ENCODE data around the gene CDH18.
A peak's percentile ranks its signal among the peaks of the same experiment; 100 is the strongest.

The CDH18 gene

DNA sequence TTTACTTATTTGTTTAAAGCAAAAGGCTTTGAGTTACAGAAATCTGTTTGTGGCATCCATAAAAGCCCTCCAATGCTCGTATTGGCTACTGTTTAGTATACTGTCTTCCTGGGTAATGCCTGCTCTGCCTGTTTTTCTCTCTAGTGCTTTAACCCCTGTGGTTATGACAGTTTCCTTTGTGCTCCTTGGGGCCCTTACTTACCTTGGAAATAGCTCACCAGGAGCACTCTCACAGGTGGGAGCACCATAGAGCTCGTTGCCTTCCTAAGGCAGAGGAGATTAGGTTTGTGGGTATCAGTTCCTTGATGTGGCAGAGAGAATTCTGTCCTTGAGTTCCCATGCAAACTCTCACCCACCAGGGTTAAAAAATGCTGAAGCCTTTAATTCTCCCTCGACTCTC, 242.8 kb downstream of the CDH18 start:
- H3K9ac ChIP-seq (ENCODE audit: low read length): no peak overlapping the region
- H3K27me3 ChIP-seq (ENCODE audit: low read length): no peaks in the 10 kb centered on the region
- TF ChIP-seq, protein P1, sequence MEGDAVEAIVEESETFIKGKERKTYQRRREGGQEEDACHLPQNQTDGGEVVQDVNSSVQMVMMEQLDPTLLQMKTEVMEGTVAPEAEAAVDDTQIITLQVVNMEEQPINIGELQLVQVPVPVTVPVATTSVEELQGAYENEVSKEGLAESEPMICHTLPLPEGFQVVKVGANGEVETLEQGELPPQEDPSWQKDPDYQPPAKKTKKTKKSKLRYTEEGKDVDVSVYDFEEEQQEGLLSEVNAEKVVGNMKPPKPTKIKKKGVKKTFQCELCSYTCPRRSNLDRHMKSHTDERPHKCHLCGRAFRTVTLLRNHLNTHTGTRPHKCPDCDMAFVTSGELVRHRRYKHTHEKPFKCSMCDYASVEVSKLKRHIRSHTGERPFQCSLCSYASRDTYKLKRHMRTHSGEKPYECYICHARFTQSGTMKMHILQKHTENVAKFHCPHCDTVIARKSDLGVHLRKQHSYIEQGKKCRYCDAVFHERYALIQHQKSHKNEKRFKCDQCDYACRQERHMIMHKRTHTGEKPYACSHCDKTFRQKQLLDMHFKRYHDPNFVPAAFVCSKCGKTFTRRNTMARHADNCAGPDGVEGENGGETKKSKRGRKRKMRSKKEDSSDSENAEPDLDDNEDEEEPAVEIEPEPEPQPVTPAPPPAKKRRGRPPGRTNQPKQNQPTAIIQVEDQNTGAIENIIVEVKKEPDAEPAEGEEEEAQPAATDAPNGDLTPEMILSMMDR (IDR thresholded peaks at IDR 0.05; ENCODE audit: insufficient read depth, low read length, poor library complexity, severe bottlenecking): no peak
- no peak for TF ChIP-seq EZH2phosphoT487 (conservative IDR thresholded peaks at IDR 0.05; ENCODE audit: low read length)
- peaks cover 4% of the 10 kb centered on the region; the same call in 1 of the 2 replicates for H3F3A ChIP-seq (ENCODE audit: insufficient read depth)
- H3K27ac ChIP-seq (ENCODE audit: low read depth, low read length): no peak overlapping the region
- H3K9me2 ChIP-seq (replicated peaks; ENCODE audit: insufficient read depth, low read length): 0 out of 2 replicates have a peak, but pooled peaks cover 2% of the 10 kb centered on the region
- H2AFZ ChIP-seq (ENCODE audit: low read depth, low read length, severe bottlenecking): peak overlapping the region; percentile 56
- no peaks in the 10 kb centered on the region for H3K79me2 ChIP-seq (ENCODE audit: insufficient read depth, low read length)
- no peaks in the 10 kb centered on the region for H3K36me3 ChIP-seq (ENCODE audit: low read length)
- no peaks in the 10 kb centered on the region for H4K20me1 ChIP-seq (ENCODE audit: low read depth, low read length)
- no peak overlapping the region for H3K4me3 ChIP-seq (ENCODE audit: insufficient read depth, low read length, poor library complexity, severe bottlenecking)
- no peaks in the 10 kb centered on the region for H3K9me3 ChIP-seq (ENCODE audit: insufficient read depth, low read length)
- no peak overlapping the region for H3K4me2 ChIP-seq (ENCODE audit: low read depth, low read length, poor library complexity, severe bottlenecking)

DNA sequence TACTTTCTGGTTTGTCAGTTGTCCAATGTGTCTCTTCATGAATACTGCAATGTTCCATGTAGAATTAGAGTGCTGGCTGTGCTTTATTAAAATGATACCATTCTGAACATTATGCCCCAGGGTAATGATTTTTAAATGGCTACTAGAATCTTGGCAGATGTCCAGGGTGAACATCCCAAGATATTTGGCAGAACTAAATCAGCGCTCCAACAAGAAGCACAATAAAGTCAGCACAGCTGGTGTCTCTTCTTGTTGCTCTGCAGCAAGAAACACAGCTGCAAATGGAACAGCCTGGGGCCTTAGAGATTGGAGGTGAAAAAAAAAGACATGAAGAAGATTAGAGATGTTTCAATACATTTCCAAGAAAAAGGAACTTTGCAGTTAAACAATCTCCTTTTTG, 248.3 kb downstream of the CDH18 start:
- no peaks in the 10 kb centered on the region for H3K79me2 ChIP-seq (ENCODE audit: insufficient read depth, low read length)
- no peaks in the 10 kb centered on the region for H4K20me1 ChIP-seq (ENCODE audit: low read depth, low read length)
- no peak overlapping the region for H3K4me3 ChIP-seq (ENCODE audit: insufficient read depth, low read length, poor library complexity, severe bottlenecking)
- H3K9me3 ChIP-seq (ENCODE audit: insufficient read depth, low read length): no peaks in the 10 kb centered on the region
- H3K27me3 ChIP-seq (ENCODE audit: low read length): no peaks in the 10 kb centered on the region
- H3K27ac ChIP-seq (ENCODE audit: low read depth, low read length): no peak overlapping the region
- H3K4me2 ChIP-seq (ENCODE audit: low read depth, low read length, poor library complexity, severe bottlenecking): no peak overlapping the region
- TF ChIP-seq, protein P1 (IDR thresholded peaks at IDR 0.05; ENCODE audit: insufficient read depth, low read length, poor library complexity, severe bottlenecking): no peak
- no peak for TF ChIP-seq EZH2phosphoT487 (conservative IDR thresholded peaks at IDR 0.05; ENCODE audit: low read length)
- H3F3A ChIP-seq (ENCODE audit: insufficient read depth): peaks cover 4% of the 10 kb centered on the region; the same call in 1 of the 2 replicates
- no peak overlapping the region for H2AFZ ChIP-seq (ENCODE audit: low read depth, low read length, severe bottlenecking)
- H3K9me2 ChIP-seq (replicated peaks; ENCODE audit: insufficient read depth, low read length): no peaks in the 10 kb centered on the region
- 0 out of 2 replicates have a peak, but pooled peaks cover 2% of the 10 kb centered on the region for H3K36me3 ChIP-seq (ENCODE audit: low read length)
- no peak overlapping the region for H3K9ac ChIP-seq (ENCODE audit: low read length)

DNA sequence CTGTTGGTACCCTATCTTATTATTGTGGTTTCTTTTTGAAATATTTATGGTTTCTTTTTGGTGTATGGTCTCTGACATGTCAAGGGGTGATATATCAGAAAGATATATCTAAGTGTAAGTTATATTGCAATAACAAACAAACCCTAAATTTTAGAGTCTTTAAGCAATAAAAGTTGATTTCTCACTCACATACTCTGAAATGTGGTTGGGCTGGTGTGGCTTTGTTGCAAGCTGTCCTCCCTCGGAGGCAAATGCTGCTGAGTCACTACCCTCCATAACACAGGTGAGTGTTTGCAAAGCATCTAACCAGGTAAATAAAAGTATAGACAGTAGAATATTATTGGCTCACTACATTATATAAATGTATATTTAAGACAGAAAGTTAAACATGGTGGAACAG, 253.2 kb downstream of the CDH18 start:
- H3K4me3 ChIP-seq (ENCODE audit: insufficient read depth, low read length, poor library complexity, severe bottlenecking): no peak overlapping the region
- no peak overlapping the region for H2AFZ ChIP-seq (ENCODE audit: low read depth, low read length, severe bottlenecking)
- H3K27ac ChIP-seq (ENCODE audit: low read depth, low read length): no peak overlapping the region
- no peak for TF ChIP-seq EZH2phosphoT487 (conservative IDR thresholded peaks at IDR 0.05; ENCODE audit: low read length)
- TF ChIP-seq, protein P1 (IDR thresholded peaks at IDR 0.05; ENCODE audit: insufficient read depth, low read length, poor library complexity, severe bottlenecking): no peak
- no peaks in the 10 kb centered on the region for H3F3A ChIP-seq (ENCODE audit: insufficient read depth)
- peaks cover 12% of the 10 kb centered on the region; the same call in 1 of the 2 replicates for H3K9me3 ChIP-seq (ENCODE audit: insufficient read depth, low read length)
- H3K79me2 ChIP-seq (ENCODE audit: insufficient read depth, low read length): no peaks in the 10 kb centered on the region
- H3K9me2 ChIP-seq (replicated peaks; ENCODE audit: insufficient read depth, low read length): no peaks in the 10 kb centered on the region
- no peak overlapping the region for H3K4me2 ChIP-seq (ENCODE audit: low read depth, low read length, poor library complexity, severe bottlenecking)
- no peaks in the 10 kb centered on the region for H3K27me3 ChIP-seq (ENCODE audit: low read length)
- H3K36me3 ChIP-seq (ENCODE audit: low read length): 0 out of 2 replicates have a peak, but pooled peaks cover 2% of the 10 kb centered on the region
- H3K9ac ChIP-seq (ENCODE audit: low read length): no peak overlapping the region
- no peaks in the 10 kb centered on the region for H4K20me1 ChIP-seq (ENCODE audit: low read depth, low read length)

All from SU-DHL-6 (cell line).